ENCODE data around the gene G6PC1.
"Not testable (repeated sequence)": the region's sequence is repeated elsewhere in the genome, so short reads cannot be mapped to it uniquely, and the experiment has no call there.

- not testable (repeated sequence) for TF ChIP-seq CEBPB (IDR thresholded peaks at IDR 0.05; ENCODE audit: borderline replicate concordance, low read depth, low read length); NR0B2 (CRISPR knock-in tag; IDR thresholded peaks at IDR 0.05); HOXA7 (CRISPR knock-in tag; IDR thresholded peaks at IDR 0.05); NR3C1 (CRISPR knock-in tag; IDR thresholded peaks at IDR 0.05); HOXA9 (CRISPR knock-in tag; IDR thresholded peaks at IDR 0.05; ENCODE audit: borderline replicate concordance); CREM (IDR thresholded peaks at IDR 0.05); CREM (CRISPR knock-in tag; IDR thresholded peaks at IDR 0.05); CTCF (CRISPR knock-in tag; IDR thresholded peaks at IDR 0.05); BRD4 (CRISPR knock-in tag; IDR thresholded peaks at IDR 0.05); ARID3A (IDR thresholded peaks at IDR 0.05; ENCODE audit: low read depth, low read length); NFYB (CRISPR knock-in tag; IDR thresholded peaks at IDR 0.05); ZNF691 (CRISPR knock-in tag; IDR thresholded peaks at IDR 0.05; ENCODE audit: borderline replicate concordance, low read depth)
Observed at GRCh38 chr17:42856093-42856492, 44.5 kb upstream of the G6PC1 start.

Data from HepG2 (cell line).